HEK293T (cell line): ENCODE data around the gene SLC15A1.

Experiments
- CTCF ChIA-PET: fragments of 350-600 bp; formaldehyde crosslinking; extraction: SDS; loops from one replicate; lab custom pipeline; 2021; ENCODE audit warnings: antibody characterized with exemption, inconsistent platforms; lab: Yijun Ruan, JAX
- POLR2A ChIA-PET: fragments of 350-600 bp; formaldehyde crosslinking; extraction: SDS; loops from one replicate; lab custom pipeline; 2020; ENCODE audit warnings: antibody characterized with exemption, inconsistent platforms; lab: Yijun Ruan, JAX
- DNase-seq: peaks from one replicate; pipeline ENCODE4 v3.0.0; 2012; ENCODE audit warnings: mixed read lengths; ENCODE audit errors: extremely low spot score
- ARNT ChIP-seq: fragments of 450-650 bp; IDR thresholded peaks from 2 replicates; pipeline ENCODE4 v1.6.1; 2017; ENCODE audit warnings: mild to moderate bottlenecking
- BHLHE40 ChIP-seq: fragments of 450-650 bp; IDR thresholded peaks from 2 replicates; pipeline ENCODE4 v1.6.1; 2016; ENCODE audit warnings: mild to moderate bottlenecking, moderate library complexity, borderline replicate concordance
- CTBP1 ChIP-seq: fragments of 450-650 bp; IDR thresholded peaks from 2 replicates; pipeline ENCODE4 v1.6.1; 2016; ENCODE audit warnings: borderline replicate concordance
- ELF4 ChIP-seq: fragments of 450-650 bp; IDR thresholded peaks from 2 replicates; pipeline ENCODE4 v1.6.1; 2017; ENCODE audit warnings: antibody characterized with exemption
- FOXA1 ChIP-seq: fragments of 450-650 bp; IDR thresholded peaks from 2 replicates; pipeline ENCODE4 v1.6.1; 2016; ENCODE audit warnings: mild to moderate bottlenecking
- FOXK2 ChIP-seq: fragments of 450-650 bp; IDR thresholded peaks from 2 replicates; pipeline ENCODE4 v1.6.1; 2016; ENCODE audit warnings: mild to moderate bottlenecking
- FOXM1 ChIP-seq: fragments of 450-650 bp; IDR thresholded peaks from 2 replicates; pipeline ENCODE4 v1.6.1; 2017; ENCODE audit warnings: mild to moderate bottlenecking, borderline replicate concordance
- HDGF ChIP-seq: fragments of 450-650 bp; IDR thresholded peaks from 2 replicates; pipeline ENCODE4 v1.6.1; 2017; ENCODE audit warnings: antibody characterized with exemption, borderline replicate concordance
- L3MBTL2 ChIP-seq: fragments of 450-650 bp; conservative IDR thresholded peaks from 2 replicates; pipeline ENCODE4 v1.6.1; 2016; ENCODE audit warnings: mild to moderate bottlenecking
- LEF1 ChIP-seq: fragments of 450-650 bp; IDR thresholded peaks from 2 replicates; pipeline ENCODE4 v1.6.1; 2017; ENCODE audit warnings: mild to moderate bottlenecking, borderline replicate concordance
- NFRKB ChIP-seq: fragments of 450-650 bp; IDR thresholded peaks from 2 replicates; pipeline ENCODE4 v1.6.1; 2016; ENCODE audit warnings: mild to moderate bottlenecking, moderate library complexity
- PKNOX1 ChIP-seq: fragments of 450-650 bp; IDR thresholded peaks from 2 replicates; pipeline ENCODE4 v1.6.1; 2016
- SP1 ChIP-seq: fragments of 450-650 bp; IDR thresholded peaks from 2 replicates; pipeline ENCODE4 v1.6.1; 2017
- SUZ12 ChIP-seq: fragments of 450-650 bp; IDR thresholded peaks from 2 replicates; pipeline ENCODE4 v1.6.1; 2016; ENCODE audit warnings: mild to moderate bottlenecking
- TARDBP ChIP-seq: fragments of 450-650 bp; IDR thresholded peaks from 2 replicates; pipeline ENCODE4 v1.6.1; 2016
- ZNF384 ChIP-seq: fragments of 450-650 bp; IDR thresholded peaks from 2 replicates; pipeline ENCODE4 v1.6.1; 2016

Gene SLC15A1

DNA sequence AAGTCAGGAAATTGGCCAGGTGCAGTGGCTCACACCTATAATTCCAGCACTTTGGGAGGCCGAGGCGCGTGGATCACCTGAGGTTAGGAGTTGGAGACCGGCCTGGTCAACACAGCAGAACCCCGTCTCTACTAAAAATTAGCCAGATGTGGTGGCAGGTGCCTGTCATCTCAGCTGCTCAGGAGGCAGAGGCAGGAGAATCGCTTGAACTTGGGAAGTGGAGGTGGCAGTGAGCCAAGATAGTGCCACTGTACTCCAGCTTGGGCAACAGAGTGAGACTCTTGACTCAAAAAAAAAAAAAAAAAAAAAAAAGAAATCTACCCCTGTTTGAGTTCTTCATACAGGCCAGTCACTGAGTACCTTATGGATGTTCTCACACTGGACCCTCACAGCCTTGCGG is 42.0 kb downstream of the SLC15A1 start:
- no peak for DNase-seq
- ChIA-PET POLR2A (no interaction called here), CTCF (interaction anchor here (0.6 kb wide), 1 partner anchor 107 kb away, joined by 3 read pairs; no protein-coding TSS in a partner anchor)
- TF ChIP-seq SUZ12 = no peak
- no peak for TF ChIP-seq FOXA1
- TF ChIP-seq FOXK2 = no peak
- TF ChIP-seq FOXM1 = no peak
- no peak for TF ChIP-seq LEF1
- TF ChIP-seq TARDBP = no peak
- no peak for TF ChIP-seq NFRKB

GRCh38 chr13:98707281-98707999 is 45.0 kb downstream of the SLC15A1 start:
- no peak for TF ChIP-seq NFRKB
- TF ChIP-seq FOXM1 = no peak
- TF ChIP-seq ARNT = no peak
- TF ChIP-seq ELF4 = no peak
- TF ChIP-seq BHLHE40 = no peak
- no peak for TF ChIP-seq SP1
- TF ChIP-seq SUZ12 = no peak
- TF ChIP-seq L3MBTL2 = no peak
- no peak for TF ChIP-seq ZNF384
- TF ChIP-seq TARDBP = no peak
- TF ChIP-seq FOXK2 = no peak
- no peak for TF ChIP-seq CTBP1
- TF ChIP-seq HDGF = no peak
- TF ChIP-seq PKNOX1 = no peak
- no peak for TF ChIP-seq LEF1
- no peak for TF ChIP-seq FOXA1
- DNase-seq = no peak
- ChIA-PET POLR2A (no interaction called here), CTCF (no interaction called here)

DNA sequence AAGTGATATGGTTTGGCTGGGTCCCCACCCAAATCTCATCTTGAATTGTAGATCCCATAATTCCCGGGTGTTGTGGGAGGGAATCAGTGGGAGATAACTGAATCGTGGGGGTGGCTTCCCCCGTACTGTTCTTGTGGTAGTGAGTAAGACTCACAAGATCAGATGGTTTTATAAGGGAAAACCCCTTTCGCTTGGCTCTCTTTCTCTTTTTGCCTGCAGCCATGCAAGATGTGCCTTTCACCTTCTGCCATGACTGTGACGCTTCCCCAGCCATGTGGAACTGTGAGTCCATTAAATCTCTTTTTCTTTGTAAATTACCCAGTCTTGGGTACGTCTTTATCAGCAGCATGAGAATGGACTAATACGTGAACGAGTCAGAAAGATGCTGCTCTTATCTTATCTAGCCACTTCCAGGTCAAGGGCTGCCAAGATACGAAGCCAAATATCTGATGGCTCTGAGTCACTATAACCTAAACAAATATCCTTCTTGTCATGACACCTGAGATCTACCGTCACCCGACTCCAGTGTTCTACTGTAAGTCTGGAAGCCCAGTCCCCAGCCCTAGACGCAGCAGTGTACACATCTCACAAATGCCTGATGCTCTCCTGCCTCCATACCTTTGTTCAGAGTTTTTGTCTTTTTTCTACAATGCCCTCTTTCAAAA is 45.9 kb downstream of the SLC15A1 start:
- CTCF ChIA-PET = no interaction called here
- TF ChIP-seq SP1 (no peak), ARNT (no peak), L3MBTL2 (no peak), BHLHE40 (no peak)
- POLR2A ChIA-PET = no interaction called here
- DNase-seq = no peak

- TF ChIP-seq FOXM1 (no peak), ZNF384 (no peak), SP1 (no peak), FOXA1 (no peak), BHLHE40 (no peak), TARDBP (no peak), HDGF (no peak)
- ChIA-PET CTCF (interaction anchor here (0.7 kb wide), 1 partner anchor 265 kb away, joined by 3 read pairs; no protein-coding TSS in a partner anchor), POLR2A (no interaction called here)
- no peak for DNase-seq
Observed at GRCh38 chr13:98697791-98698190, 54.7 kb downstream of the SLC15A1 start.

DNA sequence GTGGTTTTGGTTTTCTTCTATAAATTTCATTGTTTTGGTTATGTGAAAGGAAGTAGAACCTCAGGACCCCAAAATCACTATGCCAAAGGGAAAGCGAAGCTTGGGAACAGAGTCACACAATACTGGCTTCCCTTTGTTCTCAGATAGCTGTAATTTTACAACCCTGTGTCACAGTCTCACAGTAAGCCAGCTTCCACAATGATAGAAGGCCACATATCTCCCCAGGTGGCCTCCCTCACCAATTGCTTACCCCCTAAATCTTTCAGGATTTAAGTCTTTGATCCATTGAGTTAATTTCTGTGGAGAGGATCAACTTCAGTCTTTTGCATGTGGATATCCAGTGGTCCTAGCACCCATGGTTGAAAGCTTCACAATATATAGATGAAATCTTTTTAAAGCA is 58.7 kb downstream of the SLC15A1 start:
- no peak for TF ChIP-seq NFRKB
- TF ChIP-seq CTBP1 = no peak
- no peak for TF ChIP-seq SP1
- no peak for TF ChIP-seq ZNF384
- TF ChIP-seq HDGF = no peak
- TF ChIP-seq FOXK2 = no peak
- no peak for TF ChIP-seq PKNOX1
- TF ChIP-seq FOXM1 = no peak
- TF ChIP-seq LEF1 = no peak
- TF ChIP-seq BHLHE40 = no peak
- TF ChIP-seq SUZ12 = no peak
- no peak for TF ChIP-seq ARNT
- TF ChIP-seq TARDBP = no peak
- CTCF ChIA-PET = no interaction called here
- POLR2A ChIA-PET = no interaction called here
- DNase-seq = no peak

DNA sequence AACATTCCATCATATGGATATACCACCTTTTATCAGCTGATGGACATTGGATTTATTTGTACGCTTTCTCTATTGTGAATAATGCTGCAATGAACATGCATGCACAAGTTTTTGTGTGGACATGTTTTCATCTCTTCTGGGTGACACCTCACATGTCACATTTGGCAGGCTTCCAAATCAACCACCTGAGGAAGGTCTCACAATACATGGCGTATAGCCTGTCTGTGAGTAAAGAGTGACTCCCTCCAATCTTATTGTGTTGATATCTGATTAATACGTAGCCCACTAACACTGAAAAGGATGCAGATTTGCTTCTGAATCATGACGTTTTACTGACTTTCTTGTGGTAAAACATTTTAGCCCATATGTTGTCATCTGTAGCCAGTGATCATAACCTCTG is 61.1 kb downstream of the SLC15A1 start:
- CTCF ChIA-PET = no interaction called here
- POLR2A ChIA-PET = no interaction called here
- TF ChIP-seq HDGF (no peak), NFRKB (no peak), SP1 (no peak), ZNF384 (no peak), CTBP1 (no peak), LEF1 (no peak), ELF4 (no peak), SUZ12 (no peak), FOXA1 (no peak), BHLHE40 (no peak), FOXM1 (no peak), ARNT (no peak), L3MBTL2 (no peak), FOXK2 (no peak), TARDBP (no peak), PKNOX1 (no peak)
- no peak for DNase-seq
